Activated T-cell treated with anti-CD3 and anti-CD28 coated beads for 1 hour (primary cell): ENCODE data around the gene RAI2.

ENCODE experiments used
- DNase-seq: peaks from one replicate; pipeline ENCODE4 v3.0.0-alpha.2; 2020; ENCODE audit warnings: low read depth

Gene RAI2

GRCh38 chrX:17860811-17861488 lies at the start of gene RAI2:
TSS of gene RAI2 (minus strand) at chrX:17861298. CDS start at chrX:17802010, 59,288 bp downstream.
- peak; percentile 26 for DNase-seq

GRCh38 chrX:17888421-17888820 lies 27.3 kb upstream of the RAI2 start:
- no peak for DNase-seq

GRCh38 chrX:17882680-17883079 lies 21.6 kb upstream of the RAI2 start:
- DNase-seq: no peak

- no peak for DNase-seq
Measured at GRCh38 chrX:17878028-17878670, 17.1 kb upstream of the RAI2 start.

- DNase-seq: no peak
Measured at GRCh38 chrX:17876135-17876534, 15.0 kb upstream of the RAI2 start.

GRCh38 chrX:17869580-17869979 lies 8.5 kb upstream of the RAI2 start:
- no peak for DNase-seq

- no peak for DNase-seq
Measured at GRCh38 chrX:17861489-17862011, 452 bp upstream of the RAI2 start.

GRCh38 chrX:17860179-17860780 lies 818 bp downstream of the RAI2 start:
- no peak for DNase-seq

- DNase-seq: peak; percentile 12
Measured at GRCh38 chrX:17859609-17860178, 1.4 kb downstream of the RAI2 start.

GRCh38 chrX:17854531-17854930 lies 6.6 kb downstream of the RAI2 start:
- no peak for DNase-seq

GRCh38 chrX:17854069-17854468 lies 7.0 kb downstream of the RAI2 start:
- no peak for DNase-seq

- DNase-seq: no peak
Measured at GRCh38 chrX:17851874-17852273, 9.2 kb downstream of the RAI2 start.

- DNase-seq: no peak
Measured at GRCh38 chrX:17848545-17849265, 12.4 kb downstream of the RAI2 start.

- no peak for DNase-seq
Measured at GRCh38 chrX:17846045-17846444, 15.1 kb downstream of the RAI2 start.

- DNase-seq: no peak
Measured at GRCh38 chrX:17844236-17844635, 16.9 kb downstream of the RAI2 start.

- DNase-seq: no peak
Measured at GRCh38 chrX:17842769-17843525, 18.2 kb downstream of the RAI2 start.

- DNase-seq: no peak
Measured at GRCh38 chrX:17839269-17839668, 21.8 kb downstream of the RAI2 start.

- DNase-seq: no peak
Measured at GRCh38 chrX:17836830-17837229, 24.3 kb downstream of the RAI2 start.

- DNase-seq: no peak
Measured at GRCh38 chrX:17833954-17834353, 27.1 kb downstream of the RAI2 start.

GRCh38 chrX:17831255-17831654 lies 29.8 kb downstream of the RAI2 start:
- no peak for DNase-seq

- DNase-seq: no peak
Measured at GRCh38 chrX:17830211-17830610, 30.9 kb downstream of the RAI2 start.
